ENCODE results near the gene ERAL1. TPM values are rescaled to one million over a fixed set of nuclear protein-coding genes. Genes with fewer than 3 reads are reported as not detected.

The ERAL1 gene
- total and polyA plus RNA-seq, 2 of the 13 experiments (the other 11 are each of a cell fraction or from before 2014, with no cell fraction given), result 46.9 to 72.2 TPM

GRCh38 chr17:28896884-28897768 is 42.3 kb downstream of the ERAL1 start, which contains the start of gene FLOT2 (continued):
- TF ChIP-seq FOXP4 (CRISPR knock-in tag; IDR thresholded peaks at IDR 0.05) (no peak), KAT8 (CRISPR knock-in tag; IDR thresholded peaks at IDR 0.05) (no peak), IKZF4 (CRISPR knock-in tag; IDR thresholded peaks at IDR 0.05; ENCODE audit: borderline replicate concordance, low read depth, not compliant biosample characterization) (no peak), ZNF567 (CRISPR knock-in tag; IDR thresholded peaks at IDR 0.05; ENCODE audit: borderline replicate concordance) (no peak), ZNF264 (CRISPR knock-in tag; IDR thresholded peaks at IDR 0.05) (no peak), ZBTB7B (CRISPR knock-in tag; IDR thresholded peaks at IDR 0.05) (peak; percentile 79), FOXA1 (IDR thresholded peaks at IDR 0.05) (no peak), FOXA1 (CRISPR knock-in tag; IDR thresholded peaks at IDR 0.05) (no peak; the same call in 1 of the 2 replicates), ELF1 (CRISPR knock-in tag; IDR thresholded peaks at IDR 0.05) (peak; percentile 56), RBM39 (IDR thresholded peaks at IDR 0.05; ENCODE audit: low read depth, low read length, poor library complexity, severe bottlenecking) (peak; percentile 54), ZNF644 (CRISPR knock-in tag; IDR thresholded peaks at IDR 0.05; ENCODE audit: low read depth) (no peak), ZNF761 (CRISPR knock-in tag; conservative IDR thresholded peaks at IDR 0.05) (no peak; the same call in 1 of the 2 replicates), ZBTB42 (CRISPR knock-in tag; IDR thresholded peaks at IDR 0.05) (peak; percentile 68; the same call in 1 of the 2 replicates), ZNF468 (CRISPR knock-in tag; IDR thresholded peaks at IDR 0.05) (peak; percentile 63; the same call in 1 of the 2 replicates), ZNF598 (CRISPR knock-in tag; IDR thresholded peaks at IDR 0.05; ENCODE audit: borderline replicate concordance) (no peak), SMYD3 (CRISPR knock-in tag; IDR thresholded peaks at IDR 0.05) (no peak), TBP (CRISPR knock-in tag; IDR thresholded peaks at IDR 0.05) (no peak), SSRP1 (CRISPR knock-in tag; IDR thresholded peaks at IDR 0.05) (no peak), FOXO1 (CRISPR knock-in tag; IDR thresholded peaks at IDR 0.05) (no peak), SMARCE1 (IDR thresholded peaks at IDR 0.05; ENCODE audit: borderline replicate concordance) (no peak), ATF4 (CRISPR knock-in tag; IDR thresholded peaks at IDR 0.05) (peak in 1 of 2 experiments; percentile 74; a peak in 2 of 4 replicates), ZNF484 (CRISPR knock-in tag; IDR thresholded peaks at IDR 0.05; ENCODE audit: borderline replicate concordance, low read depth) (no peak), ZNF33A (CRISPR knock-in tag; IDR thresholded peaks at IDR 0.05; ENCODE audit: borderline replicate concordance) (no peak), YEATS2 (CRISPR knock-in tag; IDR thresholded peaks at IDR 0.05; ENCODE audit: borderline replicate concordance) (no peak)

All from HepG2 (cell line).